Superior temporal gyrus (tissue), 1 donor: Measurements from ENCODE around the gene TRAF7.
"Not testable (repeated sequence)": the region's sequence is repeated elsewhere in the genome, so short reads cannot be mapped to it uniquely, and the experiment has no call there.

Experiments used
- DNase-seq: peaks from one replicate; pipeline ENCODE4 v3.0.0-alpha.2; 2016; ENCODE audit errors: extremely low spot score

Gene TRAF7

GRCh38 chr16:2122429-2122828 lies 33.2 kb upstream of the TRAF7 start:
- no peak for DNase-seq

GRCh38 chr16:2122934-2123683 lies 32.5 kb upstream of the TRAF7 start:
- DNase-seq: not testable (repeated sequence)

DNA sequence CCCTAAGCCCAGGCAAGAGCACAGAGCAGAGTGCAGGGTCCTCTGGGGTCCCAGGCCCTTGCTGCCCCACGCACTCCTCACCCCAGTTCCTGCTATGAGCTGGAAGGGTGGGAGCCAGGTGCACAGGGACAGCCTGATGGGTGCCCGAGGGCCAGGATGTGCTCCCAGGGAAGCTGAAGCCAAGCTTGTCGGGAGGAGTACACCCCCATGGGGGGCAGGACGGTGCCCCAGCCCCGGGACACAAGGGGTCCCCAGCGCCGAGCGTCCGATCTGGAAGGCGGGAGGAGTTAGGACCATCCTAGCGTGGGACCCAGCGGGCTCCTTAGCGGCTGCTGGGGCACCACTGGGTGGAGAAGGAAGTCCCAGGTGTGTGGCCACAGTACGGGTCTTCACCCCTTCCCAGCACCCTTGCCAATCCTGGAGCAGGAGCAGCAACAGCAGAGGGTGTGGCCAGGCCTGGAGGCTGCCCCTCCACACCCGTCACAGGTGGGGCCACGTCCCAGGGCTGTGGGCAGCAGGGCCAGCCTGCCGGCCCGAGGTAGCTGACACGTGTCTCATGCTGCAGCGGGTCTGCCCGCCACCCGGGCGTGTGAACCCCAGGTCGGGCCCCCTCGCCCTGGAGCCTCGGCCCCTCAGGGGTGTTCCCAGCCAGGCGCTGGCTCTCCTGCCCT lies 31.7 kb upstream of the TRAF7 start:
- DNase-seq: not testable (repeated sequence)

GRCh38 chr16:2124377-2124693 lies 31.2 kb upstream of the TRAF7 start:
- not testable (repeated sequence) for DNase-seq

GRCh38 chr16:2124694-2125444 lies 30.7 kb upstream of the TRAF7 start:
- not testable (repeated sequence) for DNase-seq

GRCh38 chr16:2125609-2126008 lies 30.0 kb upstream of the TRAF7 start:
- DNase-seq: not testable (repeated sequence)

- DNase-seq: peak; percentile 62
Observed at GRCh38 chr16:2126161-2126743, 29.3 kb upstream of the TRAF7 start.

- not testable (repeated sequence) for DNase-seq
Observed at GRCh38 chr16:2126928-2127556, 28.5 kb upstream of the TRAF7 start.

DNA sequence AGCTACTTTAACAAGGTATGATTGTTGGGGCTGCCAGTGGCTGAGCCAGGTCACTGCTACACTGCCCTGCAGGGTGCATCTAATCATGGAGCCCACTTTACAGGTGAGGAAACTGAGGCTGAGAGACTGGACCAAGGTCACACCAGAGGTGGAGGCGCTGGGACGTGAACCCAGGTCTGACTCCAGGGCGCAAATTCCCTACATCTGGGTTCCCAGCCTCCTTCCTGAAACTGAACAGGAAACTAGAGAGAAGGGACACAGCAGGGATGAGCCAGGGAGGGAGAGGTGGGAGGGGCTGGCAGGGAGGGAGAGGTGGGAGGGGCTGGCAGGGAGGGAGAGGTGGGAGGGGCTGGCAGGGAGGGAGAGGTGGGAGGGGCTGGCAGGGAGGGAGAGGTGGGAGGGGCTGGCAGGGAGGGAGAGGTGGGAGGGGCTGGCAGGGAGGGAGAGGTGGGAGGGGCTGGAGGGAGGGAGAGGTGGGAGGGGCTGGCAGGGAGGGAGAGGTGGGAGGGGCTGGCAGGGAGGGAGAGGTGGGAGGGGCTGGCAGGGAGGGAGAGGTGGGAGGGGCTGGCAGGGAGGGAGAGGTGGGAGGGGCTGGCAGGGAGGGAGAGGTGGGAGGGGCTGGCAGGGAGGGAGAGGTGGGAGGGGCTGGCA lies 27.8 kb upstream of the TRAF7 start:
- not testable (repeated sequence) for DNase-seq

DNA sequence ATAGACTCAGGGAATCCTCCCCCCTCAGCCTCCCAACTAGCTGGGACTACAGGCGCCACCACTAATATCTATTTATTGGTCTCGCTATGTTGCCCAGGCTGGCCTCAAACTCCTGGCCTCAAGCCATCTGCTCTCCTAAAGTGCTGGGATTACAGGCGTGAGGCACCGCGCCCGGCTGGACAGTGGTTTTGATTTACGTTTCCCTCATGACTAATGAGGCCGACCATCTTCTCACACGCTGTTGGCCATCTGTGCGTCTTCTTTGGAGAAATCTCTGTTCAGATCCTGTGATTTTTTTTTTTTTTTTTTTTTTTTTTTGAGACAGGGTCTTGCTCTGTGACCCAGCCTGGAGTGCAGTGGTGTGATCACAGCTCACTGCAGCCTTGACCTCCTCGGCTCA lies 26.3 kb upstream of the TRAF7 start:
- not testable (repeated sequence) for DNase-seq

DNA sequence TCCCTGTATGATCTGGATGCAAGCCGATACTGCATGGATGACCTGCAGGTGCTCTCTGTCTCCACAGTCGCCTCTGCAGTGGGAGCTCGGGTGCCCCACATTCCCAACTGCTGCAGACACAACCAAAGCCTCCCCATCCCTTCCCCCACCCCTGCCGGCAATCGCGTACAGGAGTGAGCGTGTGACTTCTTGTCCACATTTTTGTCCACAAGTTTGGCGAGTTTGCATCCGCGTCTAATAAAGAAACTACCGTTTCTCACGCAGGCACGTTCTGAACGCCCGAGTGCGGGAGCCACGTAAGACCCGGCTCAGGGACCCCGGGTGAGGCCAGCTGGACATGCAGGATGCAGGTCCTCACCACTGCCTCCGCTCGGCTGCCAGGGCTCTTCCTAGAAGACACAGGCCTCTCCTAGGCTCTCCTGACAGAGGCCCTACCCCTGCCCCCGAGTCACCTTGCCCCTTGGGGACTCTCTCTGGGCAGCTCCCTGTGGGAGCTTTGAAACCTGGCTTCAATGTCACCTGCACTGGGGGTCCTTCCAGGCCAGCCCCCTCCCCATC lies 25.6 kb upstream of the TRAF7 start:
- not testable (repeated sequence) for DNase-seq

DNA sequence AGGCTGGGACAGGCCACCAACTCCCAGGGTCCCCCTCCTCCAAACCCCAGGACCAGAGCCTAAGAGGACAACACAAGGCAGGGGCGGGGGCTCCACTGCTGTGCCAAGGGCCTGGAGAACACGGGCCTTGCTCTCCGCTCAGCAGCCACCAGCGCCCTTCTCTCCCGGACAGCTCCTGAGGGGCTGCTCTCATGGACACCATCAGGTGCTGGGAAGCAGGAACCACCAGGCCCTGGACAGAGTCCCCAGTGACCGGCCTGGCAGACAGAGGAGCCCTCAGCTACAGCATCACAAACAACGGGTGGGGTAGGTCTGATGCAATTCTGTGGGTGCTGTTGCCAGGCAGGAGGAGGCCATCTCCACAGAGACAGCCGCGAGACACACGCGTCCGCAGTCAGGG lies 21.8 kb upstream of the TRAF7 start:
- not testable (repeated sequence) for DNase-seq

GRCh38 chr16:2135071-2135470 lies 20.5 kb upstream of the TRAF7 start:
- not testable (repeated sequence) for DNase-seq

DNA sequence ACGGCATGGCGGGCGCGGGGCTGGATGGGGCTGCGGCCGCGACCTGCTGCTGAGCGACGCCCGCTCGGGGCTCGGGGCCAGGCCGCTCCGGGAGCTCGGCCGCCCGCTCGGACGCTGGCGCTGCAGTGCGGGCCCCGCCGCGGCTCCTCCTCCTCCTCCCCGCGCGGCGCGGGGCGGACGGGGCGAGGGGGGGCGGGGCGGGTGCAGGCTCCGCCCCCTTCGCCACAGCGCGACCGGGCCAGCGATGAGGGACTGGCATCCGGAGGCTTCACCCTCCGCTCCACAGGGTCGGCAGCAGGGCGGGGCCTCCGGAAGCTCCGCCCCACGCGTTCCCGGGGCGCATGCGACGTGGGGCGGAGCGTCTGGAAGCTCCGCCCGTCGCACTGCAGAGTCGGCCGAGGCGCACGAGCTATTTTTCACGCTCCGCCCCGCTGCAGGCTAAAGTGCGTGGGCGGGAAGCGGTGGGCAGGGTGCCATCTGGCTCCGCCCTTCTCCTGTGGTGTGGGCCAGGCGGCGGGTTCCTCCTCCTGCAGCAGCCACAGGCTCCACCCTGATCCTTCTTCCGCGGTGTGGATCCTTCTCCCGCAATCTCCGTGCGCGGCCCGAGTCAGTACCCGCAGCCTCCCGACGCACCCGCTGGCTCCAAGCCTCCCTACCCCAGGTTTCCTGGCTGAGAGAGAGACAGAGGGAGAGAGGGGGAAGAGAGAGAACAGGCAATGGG lies 19.7 kb upstream of the TRAF7 start, which contains the start of gene PKD1:
TSS of gene PKD1 (minus strand) at position 129 of the 721 bp plus-strand sequence. CDS start 209 bp downstream, outside the sequence.
- peak; percentile 82 for DNase-seq

DNA sequence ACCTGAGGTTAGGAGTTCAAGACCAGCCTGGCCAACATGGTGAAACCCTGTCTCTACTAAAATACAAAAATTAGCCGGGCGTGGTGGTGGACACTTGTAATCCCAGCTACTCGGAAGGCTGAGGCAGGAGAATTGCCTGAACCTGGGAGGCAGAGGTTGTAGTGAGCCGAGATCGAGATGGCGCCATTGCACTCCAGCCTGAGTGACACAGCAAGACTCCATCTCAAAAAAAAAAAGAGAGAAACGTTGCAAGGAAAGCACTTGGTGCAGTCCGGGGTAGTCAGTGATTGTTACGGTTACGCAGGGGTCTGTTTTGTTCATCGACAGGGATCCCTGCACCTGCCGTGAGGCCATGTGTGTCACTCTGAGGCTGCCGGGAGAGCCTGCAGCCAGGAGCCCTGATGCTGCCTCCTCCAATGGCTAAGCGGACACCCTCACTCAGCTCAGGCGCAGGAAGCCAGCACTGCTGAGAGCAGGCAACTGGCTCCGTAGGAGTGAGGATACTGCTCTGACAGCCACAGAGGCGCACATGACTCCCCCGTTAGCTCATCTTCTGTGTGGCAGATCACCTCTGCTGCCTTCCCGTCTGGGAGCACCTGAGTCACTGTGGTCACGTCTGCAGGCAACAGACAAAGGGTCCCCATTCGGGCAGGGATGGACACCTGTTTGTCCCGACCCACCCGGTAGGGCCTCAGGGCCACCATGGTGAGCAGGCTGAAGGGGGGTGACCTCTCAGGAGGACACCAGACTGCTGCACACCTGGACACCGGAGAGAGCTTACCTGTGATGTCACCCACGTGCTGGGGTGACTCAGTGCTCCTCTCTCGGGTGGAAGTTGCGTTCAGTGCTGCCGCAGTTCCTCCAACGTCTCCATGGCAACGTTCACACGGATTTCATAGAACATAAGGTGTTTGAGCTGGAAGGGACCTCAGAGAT lies 12.4 kb upstream of the TRAF7 start:
- DNase-seq: peak; percentile 67

- no peak for DNase-seq
Observed at GRCh38 chr16:2143878-2144485, 11.6 kb upstream of the TRAF7 start.

- DNase-seq: no peak
Observed at GRCh38 chr16:2145843-2146242, 9.7 kb upstream of the TRAF7 start.

- no peak for DNase-seq
Observed at GRCh38 chr16:2147378-2147777, 8.2 kb upstream of the TRAF7 start.
